Measurements from ENCODE around the gene AFF3. TPM values are rescaled to one million over a fixed set of nuclear protein-coding genes. Genes with fewer than 3 reads are reported as not detected.

AFF3 gene
- total and polyA plus RNA-seq, 4 donors, result 0.48 to 5.3 (median 2.3) TPM

GRCh38 chr2:99842451-99842850 lies 299.9 kb downstream of the AFF3 start (continued):
- TF ChIP-seq, protein P1, sequence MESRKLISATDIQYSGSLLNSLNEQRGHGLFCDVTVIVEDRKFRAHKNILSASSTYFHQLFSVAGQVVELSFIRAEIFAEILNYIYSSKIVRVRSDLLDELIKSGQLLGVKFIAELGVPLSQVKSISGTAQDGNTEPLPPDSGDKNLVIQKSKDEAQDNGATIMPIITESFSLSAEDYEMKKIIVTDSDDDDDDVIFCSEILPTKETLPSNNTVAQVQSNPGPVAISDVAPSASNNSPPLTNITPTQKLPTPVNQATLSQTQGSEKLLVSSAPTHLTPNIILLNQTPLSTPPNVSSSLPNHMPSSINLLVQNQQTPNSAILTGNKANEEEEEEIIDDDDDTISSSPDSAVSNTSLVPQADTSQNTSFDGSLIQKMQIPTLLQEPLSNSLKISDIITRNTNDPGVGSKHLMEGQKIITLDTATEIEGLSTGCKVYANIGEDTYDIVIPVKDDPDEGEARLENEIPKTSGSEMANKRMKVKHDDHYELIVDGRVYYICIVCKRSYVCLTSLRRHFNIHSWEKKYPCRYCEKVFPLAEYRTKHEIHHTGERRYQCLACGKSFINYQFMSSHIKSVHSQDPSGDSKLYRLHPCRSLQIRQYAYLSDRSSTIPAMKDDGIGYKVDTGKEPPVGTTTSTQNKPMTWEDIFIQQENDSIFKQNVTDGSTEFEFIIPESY (IDR thresholded peaks at IDR 0.05), result no peak
- no peak for TF ChIP-seq FOXA2 (IDR thresholded peaks at IDR 0.05)
- TF ChIP-seq HNF4G (IDR thresholded peaks at IDR 0.05), result no peak
- no peak for TF ChIP-seq RAD21 (IDR thresholded peaks at IDR 0.05)

DNA sequence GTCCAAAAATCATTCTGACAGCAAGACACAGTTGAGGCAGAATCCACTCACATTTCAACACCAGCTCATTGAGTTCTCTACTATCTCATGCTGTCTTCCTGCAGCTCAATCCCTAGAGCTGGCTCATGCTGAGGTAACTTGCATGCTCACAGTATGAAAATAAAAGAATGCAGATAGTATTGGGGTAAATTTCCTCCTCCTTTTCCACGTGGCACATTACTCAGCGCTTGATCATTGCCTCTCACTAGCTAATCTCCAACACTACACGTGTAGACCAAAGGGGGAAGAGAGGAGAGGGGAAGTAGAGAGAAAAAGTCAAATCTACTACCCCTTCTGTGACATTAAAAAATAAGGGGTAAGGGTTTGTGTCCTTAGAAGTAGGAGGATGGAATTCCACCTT lies 300.6 kb downstream of the AFF3 start:
- Histone ChIP-seq H3K9me3 (ENCODE audit: control insufficient read depth in 4 of 4, low read length in 3 of 4) (no peaks in the 10 kb centered on the region), H3K36me3 (ENCODE audit: control insufficient read depth in 4 of 4, insufficient read depth in 3 of 4, low read depth in 1 of 4, low read length in 3 of 4) (no peaks in the 10 kb centered on the region), H3K4me3 (ENCODE audit: low read depth in 1 of 3, low read length in 3 of 3) (no peak overlapping the region), H3K27me3 (ENCODE audit: control insufficient read depth in 4 of 4, insufficient read depth in 4 of 4, low read length in 3 of 4) (no peaks in the 10 kb centered on the region), H3K9ac (ENCODE audit: low read depth in 1 of 2, low read length in 2 of 2) (no peak overlapping the region), H3K27ac (ENCODE audit: low read depth in 1 of 2, low read length in 2 of 2) (no peak overlapping the region), H3K4me1 (ENCODE audit: control insufficient read depth in 4 of 4, insufficient read depth in 4 of 4, low read length in 3 of 4) (no peaks in the 10 kb centered on the region)
- WGBS, result 77% methylated on average over 3 of the region's 3 CpGs
- TF ChIP-seq JUND (IDR thresholded peaks at IDR 0.05) (no peak), CTCF (IDR thresholded peaks at IDR 0.05; ENCODE audit: low read depth, low read length, missing input control) (no peak)
- TF ChIP-seq, protein P1 (IDR thresholded peaks at IDR 0.05), result no peak
- TF ChIP-seq, protein P2, sequence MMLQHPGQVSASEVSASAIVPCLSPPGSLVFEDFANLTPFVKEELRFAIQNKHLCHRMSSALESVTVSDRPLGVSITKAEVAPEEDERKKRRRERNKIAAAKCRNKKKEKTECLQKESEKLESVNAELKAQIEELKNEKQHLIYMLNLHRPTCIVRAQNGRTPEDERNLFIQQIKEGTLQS (IDR thresholded peaks at IDR 0.05), result no peak
- DNase-seq (ENCODE audit: low spot score), result no peak

- Histone ChIP-seq H3K4me3 (ENCODE audit: low read depth in 1 of 3, low read length in 3 of 3) (no peak overlapping the region), H3K9ac (ENCODE audit: low read depth in 1 of 2, low read length in 2 of 2) (no peak overlapping the region), H3K36me3 (ENCODE audit: control insufficient read depth in 4 of 4, insufficient read depth in 3 of 4, low read depth in 1 of 4, low read length in 3 of 4) (no peaks in the 10 kb centered on the region), H3K27me3 (ENCODE audit: control insufficient read depth in 4 of 4, insufficient read depth in 4 of 4, low read length in 3 of 4) (no peaks in the 10 kb centered on the region), H3K4me1 (ENCODE audit: control insufficient read depth in 4 of 4, insufficient read depth in 4 of 4, low read length in 3 of 4) (no peaks in the 10 kb centered on the region), H3K9me3 (ENCODE audit: control insufficient read depth in 4 of 4, low read length in 3 of 4) (no peaks in the 10 kb centered on the region), H3K27ac (ENCODE audit: low read depth in 1 of 2, low read length in 2 of 2) (no peak overlapping the region)
- DNase-seq (ENCODE audit: low spot score), result no peak
- no peak for TF ChIP-seq RAD21 (IDR thresholded peaks at IDR 0.05)
- no peak for TF ChIP-seq CTCF (IDR thresholded peaks at IDR 0.05; ENCODE audit: low read depth, low read length, missing input control)
- TF ChIP-seq FOXA2 (IDR thresholded peaks at IDR 0.05), result no peak
- TF ChIP-seq GABPA (IDR thresholded peaks at IDR 0.05 in 1 of 2, conservative IDR thresholded peaks at IDR 0.05 in 1 of 2), result no peak
- no peak for TF ChIP-seq NR2F2 (IDR thresholded peaks at IDR 0.05)
- no peak for TF ChIP-seq HNF4A (conservative IDR thresholded peaks at IDR 0.05)
- TF ChIP-seq MAX (IDR thresholded peaks at IDR 0.05), result no peak
- TF ChIP-seq, protein P1 (IDR thresholded peaks at IDR 0.05), result no peak
- WGBS, result 89% methylated on average over 3 of the region's 3 CpGs
Measured at GRCh38 chr2:99840831-99841230, 301.6 kb downstream of the AFF3 start.

Measured in liver (tissue), 9 donors.